ENCODE measurements around the gene CNTN4.

CNTN4 gene

DNA sequence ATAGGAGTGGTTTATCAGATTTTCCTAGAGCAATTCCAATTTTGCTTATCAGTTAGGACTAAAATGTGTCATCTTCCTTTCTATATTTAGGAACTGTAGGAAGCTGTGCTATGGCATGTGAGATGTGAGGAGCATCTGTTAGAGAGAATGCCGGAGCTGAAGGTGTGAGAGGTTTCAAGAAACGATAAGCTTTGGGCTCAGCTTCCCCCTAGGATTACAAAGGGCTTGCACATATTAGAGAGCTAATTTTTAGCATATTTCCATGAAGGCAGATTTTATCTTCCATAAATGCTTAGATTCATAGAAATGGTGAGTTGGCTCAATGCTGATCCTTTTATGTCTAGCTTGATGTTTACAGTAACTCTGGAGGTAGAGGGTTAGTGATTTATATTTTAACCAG, 120.2 kb downstream of the CNTN4 start:
- H3K27ac ChIP-seq (ENCODE audit: low read depth, low read length, poor library complexity, severe bottlenecking) = no peak overlapping the region
- H3K9me3 ChIP-seq (ENCODE audit: low read length) = no peaks in the 10 kb centered on the region
- no peak overlapping the region for H3K9ac ChIP-seq (ENCODE audit: low read length)
- H3K36me3 ChIP-seq (ENCODE audit: insufficient read depth, low read length) = no peaks in the 10 kb centered on the region
- H2AFZ ChIP-seq (ENCODE audit: low read length) = no peak overlapping the region
- H3K27me3 ChIP-seq (ENCODE audit: insufficient read depth, low read length) = no peaks in the 10 kb centered on the region
- H3K4me1 ChIP-seq (ENCODE audit: insufficient read depth, low read length, severe bottlenecking) = no peaks in the 10 kb centered on the region
- no peaks in the 10 kb centered on the region for H3K9me2 ChIP-seq (ENCODE audit: low read depth, low read length)
- H3F3A ChIP-seq (ENCODE audit: insufficient read depth, low read length) = no peaks in the 10 kb centered on the region
- TF ChIP-seq, protein P1, sequence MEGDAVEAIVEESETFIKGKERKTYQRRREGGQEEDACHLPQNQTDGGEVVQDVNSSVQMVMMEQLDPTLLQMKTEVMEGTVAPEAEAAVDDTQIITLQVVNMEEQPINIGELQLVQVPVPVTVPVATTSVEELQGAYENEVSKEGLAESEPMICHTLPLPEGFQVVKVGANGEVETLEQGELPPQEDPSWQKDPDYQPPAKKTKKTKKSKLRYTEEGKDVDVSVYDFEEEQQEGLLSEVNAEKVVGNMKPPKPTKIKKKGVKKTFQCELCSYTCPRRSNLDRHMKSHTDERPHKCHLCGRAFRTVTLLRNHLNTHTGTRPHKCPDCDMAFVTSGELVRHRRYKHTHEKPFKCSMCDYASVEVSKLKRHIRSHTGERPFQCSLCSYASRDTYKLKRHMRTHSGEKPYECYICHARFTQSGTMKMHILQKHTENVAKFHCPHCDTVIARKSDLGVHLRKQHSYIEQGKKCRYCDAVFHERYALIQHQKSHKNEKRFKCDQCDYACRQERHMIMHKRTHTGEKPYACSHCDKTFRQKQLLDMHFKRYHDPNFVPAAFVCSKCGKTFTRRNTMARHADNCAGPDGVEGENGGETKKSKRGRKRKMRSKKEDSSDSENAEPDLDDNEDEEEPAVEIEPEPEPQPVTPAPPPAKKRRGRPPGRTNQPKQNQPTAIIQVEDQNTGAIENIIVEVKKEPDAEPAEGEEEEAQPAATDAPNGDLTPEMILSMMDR (IDR thresholded peaks at IDR 0.05; ENCODE audit: low read length) = no peak
- TF ChIP-seq EZH2 (IDR thresholded peaks at IDR 0.05; ENCODE audit: borderline replicate concordance, low read length) = no peak
- no peak overlapping the region for H3K4me2 ChIP-seq (ENCODE audit: low read length)
- H3K4me3 ChIP-seq (ENCODE audit: low read depth, low read length, poor library complexity, severe bottlenecking) = no peak overlapping the region
- H4K20me1 ChIP-seq (ENCODE audit: insufficient read depth, low read length) = no peaks in the 10 kb centered on the region
- no peaks in the 10 kb centered on the region for H3K79me2 ChIP-seq (ENCODE audit: insufficient read depth, low read length)

DNA sequence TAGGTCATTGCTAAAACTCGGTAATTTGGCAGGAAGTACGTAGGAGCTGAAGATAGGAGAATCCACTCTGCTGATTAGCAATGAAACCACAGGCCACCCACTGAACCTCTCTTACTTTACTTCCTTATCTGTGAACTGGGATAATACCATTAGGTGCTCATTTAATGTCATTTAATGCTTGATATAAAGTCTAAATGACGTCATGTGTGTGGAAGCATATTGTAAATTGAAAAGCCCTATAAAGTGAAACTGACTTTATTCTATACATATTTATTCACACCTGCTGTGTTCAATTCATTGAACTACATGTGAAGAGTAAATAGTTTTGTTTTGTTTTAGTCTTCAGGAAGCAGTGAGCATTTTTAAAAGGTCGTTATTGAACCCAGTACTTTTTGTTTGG, 137.5 kb downstream of the CNTN4 start:
- H2AFZ ChIP-seq (ENCODE audit: low read length) = no peak overlapping the region
- TF ChIP-seq, protein P1 (IDR thresholded peaks at IDR 0.05; ENCODE audit: low read length) = no peak
- no peak for TF ChIP-seq EZH2 (IDR thresholded peaks at IDR 0.05; ENCODE audit: borderline replicate concordance, low read length)
- H3K9ac ChIP-seq (ENCODE audit: low read length) = no peak overlapping the region
- no peak overlapping the region for H3K4me3 ChIP-seq (ENCODE audit: low read depth, low read length, poor library complexity, severe bottlenecking)
- no peaks in the 10 kb centered on the region for H3K36me3 ChIP-seq (ENCODE audit: insufficient read depth, low read length)
- no peak overlapping the region for H3K27ac ChIP-seq (ENCODE audit: low read depth, low read length, poor library complexity, severe bottlenecking)
- H3K9me3 ChIP-seq (ENCODE audit: low read length) = no peaks in the 10 kb centered on the region
- H3K4me1 ChIP-seq (ENCODE audit: insufficient read depth, low read length, severe bottlenecking) = no peaks in the 10 kb centered on the region
- no peaks in the 10 kb centered on the region for H3K9me2 ChIP-seq (ENCODE audit: low read depth, low read length)
- H3K79me2 ChIP-seq (ENCODE audit: insufficient read depth, low read length) = no peaks in the 10 kb centered on the region
- no peaks in the 10 kb centered on the region for H3K27me3 ChIP-seq (ENCODE audit: insufficient read depth, low read length)
- H4K20me1 ChIP-seq (ENCODE audit: insufficient read depth, low read length) = no peaks in the 10 kb centered on the region
- H3K4me2 ChIP-seq (ENCODE audit: low read length) = no peak overlapping the region
- no peaks in the 10 kb centered on the region for H3F3A ChIP-seq (ENCODE audit: insufficient read depth, low read length)

DNA sequence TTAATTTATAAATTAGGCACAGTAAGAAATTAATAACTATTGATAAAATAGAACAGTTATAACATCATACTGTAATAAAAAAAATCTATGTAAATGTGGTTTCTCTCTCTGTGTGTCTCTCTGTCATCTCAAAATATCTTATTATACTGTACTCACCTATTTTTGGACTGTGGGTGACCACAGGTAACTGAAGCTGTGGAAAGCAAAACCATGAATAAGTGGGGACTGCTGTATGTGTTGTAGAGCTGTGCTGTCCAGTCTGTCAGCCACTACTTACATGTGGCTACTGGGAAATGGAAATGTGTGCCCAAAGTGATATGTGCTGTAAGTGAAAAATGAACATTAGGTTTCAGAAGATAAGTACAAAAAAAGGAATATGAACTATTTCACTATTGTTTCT, 145.5 kb downstream of the CNTN4 start:
- no peak for TF ChIP-seq EZH2 (IDR thresholded peaks at IDR 0.05; ENCODE audit: borderline replicate concordance, low read length)
- TF ChIP-seq, protein P1 (IDR thresholded peaks at IDR 0.05; ENCODE audit: low read length) = no peak
- no peak overlapping the region for H3K4me2 ChIP-seq (ENCODE audit: low read length)
- no peak overlapping the region for H3K9ac ChIP-seq (ENCODE audit: low read length)
- no peaks in the 10 kb centered on the region for H4K20me1 ChIP-seq (ENCODE audit: insufficient read depth, low read length)
- H3K4me3 ChIP-seq (ENCODE audit: low read depth, low read length, poor library complexity, severe bottlenecking) = no peak overlapping the region
- no peaks in the 10 kb centered on the region for H3F3A ChIP-seq (ENCODE audit: insufficient read depth, low read length)
- H3K79me2 ChIP-seq (ENCODE audit: insufficient read depth, low read length) = no peaks in the 10 kb centered on the region
- no peaks in the 10 kb centered on the region for H3K4me1 ChIP-seq (ENCODE audit: insufficient read depth, low read length, severe bottlenecking)
- no peak overlapping the region for H2AFZ ChIP-seq (ENCODE audit: low read length)
- H3K27me3 ChIP-seq (ENCODE audit: insufficient read depth, low read length) = no peaks in the 10 kb centered on the region
- no peaks in the 10 kb centered on the region for H3K36me3 ChIP-seq (ENCODE audit: insufficient read depth, low read length)
- H3K9me3 ChIP-seq (ENCODE audit: low read length) = no peaks in the 10 kb centered on the region
- no peak overlapping the region for H3K27ac ChIP-seq (ENCODE audit: low read depth, low read length, poor library complexity, severe bottlenecking)
- no peaks in the 10 kb centered on the region for H3K9me2 ChIP-seq (ENCODE audit: low read depth, low read length)
